ENCODE data around the gene CDH13. TPM values are rescaled to one million over a fixed set of nuclear protein-coding genes. Genes with fewer than 3 reads are reported as not detected.

CDH13 gene
- total RNA-seq, 2 donors from 2014 or later, result 2.9 TPM; not detected in 1

GRCh38 chr16:83270061-83270460 lies 643.3 kb downstream of the CDH13 start:
- Histone ChIP-seq H3K9me3 (no peaks in the 10 kb centered on the region), H3K36me3 (replicated peaks in 1 of 2; ENCODE audit: insufficient read depth in 1 of 2, low read depth in 2 of 2) (no peaks in the 10 kb centered on the region), H3K27me3 (no peaks in the 10 kb centered on the region), H3K4me1 (no peaks in the 10 kb centered on the region), H3K27ac (no peak overlapping the region), H3K4me3 (no peak overlapping the region)
- ATAC-seq, result no peak
- no peak for TF ChIP-seq POLR2A (IDR thresholded peaks at IDR 0.05)
- TF ChIP-seq, protein P1, sequence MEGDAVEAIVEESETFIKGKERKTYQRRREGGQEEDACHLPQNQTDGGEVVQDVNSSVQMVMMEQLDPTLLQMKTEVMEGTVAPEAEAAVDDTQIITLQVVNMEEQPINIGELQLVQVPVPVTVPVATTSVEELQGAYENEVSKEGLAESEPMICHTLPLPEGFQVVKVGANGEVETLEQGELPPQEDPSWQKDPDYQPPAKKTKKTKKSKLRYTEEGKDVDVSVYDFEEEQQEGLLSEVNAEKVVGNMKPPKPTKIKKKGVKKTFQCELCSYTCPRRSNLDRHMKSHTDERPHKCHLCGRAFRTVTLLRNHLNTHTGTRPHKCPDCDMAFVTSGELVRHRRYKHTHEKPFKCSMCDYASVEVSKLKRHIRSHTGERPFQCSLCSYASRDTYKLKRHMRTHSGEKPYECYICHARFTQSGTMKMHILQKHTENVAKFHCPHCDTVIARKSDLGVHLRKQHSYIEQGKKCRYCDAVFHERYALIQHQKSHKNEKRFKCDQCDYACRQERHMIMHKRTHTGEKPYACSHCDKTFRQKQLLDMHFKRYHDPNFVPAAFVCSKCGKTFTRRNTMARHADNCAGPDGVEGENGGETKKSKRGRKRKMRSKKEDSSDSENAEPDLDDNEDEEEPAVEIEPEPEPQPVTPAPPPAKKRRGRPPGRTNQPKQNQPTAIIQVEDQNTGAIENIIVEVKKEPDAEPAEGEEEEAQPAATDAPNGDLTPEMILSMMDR (IDR thresholded peaks at IDR 0.05), result no peak
- no peak for DNase-seq
- intact Hi-C loops (cut with DNase I), result no loop called here
- 51 to 61% methylated on average over 4 of the region's 4 CpGs for WGBS, 2 donors

DNA sequence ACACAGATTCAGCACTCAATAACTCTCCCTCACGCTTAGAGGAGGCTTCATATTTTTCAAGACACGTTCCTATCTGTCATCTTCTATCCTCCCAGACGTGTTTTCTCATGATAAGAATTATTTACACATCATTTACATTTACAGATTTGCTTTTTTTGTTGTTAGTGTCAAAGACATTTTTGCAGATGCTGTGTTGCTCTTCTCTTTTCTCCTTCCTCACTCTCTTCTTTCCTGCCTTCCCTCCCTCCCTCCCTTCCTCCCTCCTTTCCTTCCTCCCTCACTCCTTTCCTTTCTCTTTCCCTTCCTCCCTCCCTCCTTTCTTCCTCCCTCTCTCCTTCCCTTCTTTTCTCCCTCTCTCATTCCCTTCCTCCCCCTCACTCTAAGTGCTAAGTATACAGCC lies 643.9 kb downstream of the CDH13 start:
- DNase-seq (no peak), ATAC-seq (no peak)
- Histone ChIP-seq H3K4me3 (no peak overlapping the region), H3K27me3 (no peaks in the 10 kb centered on the region), H3K36me3 (replicated peaks in 1 of 2; ENCODE audit: insufficient read depth in 1 of 2, low read depth in 2 of 2) (no peaks in the 10 kb centered on the region), H3K27ac (no peak overlapping the region), H3K4me1 (no peaks in the 10 kb centered on the region), H3K9me3 (no peaks in the 10 kb centered on the region)
- TF ChIP-seq POLR2A (IDR thresholded peaks at IDR 0.05), result no peak
- TF ChIP-seq, protein P1 (IDR thresholded peaks at IDR 0.05), result no peak
- WGBS, 2 donors, result 22 to 23% methylated on average over 3 of the region's 3 CpGs
- intact Hi-C loops (cut with DNase I), result no loop called here

DNA sequence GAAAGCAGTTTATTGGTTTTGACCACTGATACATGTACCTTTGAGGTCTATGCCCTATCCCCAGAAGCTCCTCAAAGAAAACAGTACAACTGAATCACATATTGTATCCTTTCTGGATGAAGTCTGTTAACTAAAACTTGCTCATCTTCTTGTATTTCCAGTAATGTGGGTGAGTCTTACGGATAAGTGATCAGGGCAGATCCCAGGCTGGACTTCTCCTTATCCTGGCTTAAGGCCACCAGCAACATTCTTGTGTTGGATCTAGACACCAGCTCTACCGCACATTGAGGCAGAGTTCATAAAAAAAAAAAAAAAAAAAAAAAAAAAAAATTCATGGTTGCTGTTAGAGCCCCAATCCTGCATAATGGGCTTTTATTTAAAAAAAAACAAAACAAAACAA lies 644.4 kb downstream of the CDH13 start:
- Histone ChIP-seq H3K9me3 (no peaks in the 10 kb centered on the region), H3K4me3 (no peak overlapping the region), H3K36me3 (replicated peaks in 1 of 2; ENCODE audit: insufficient read depth in 1 of 2, low read depth in 2 of 2) (no peaks in the 10 kb centered on the region), H3K27ac (no peak overlapping the region), H3K4me1 (no peaks in the 10 kb centered on the region), H3K27me3 (no peaks in the 10 kb centered on the region)
- 34 to 42% methylated on average over 2 of the region's 2 CpGs for WGBS, 2 donors
- DNase-seq, result no peak
- TF ChIP-seq, protein P1 (IDR thresholded peaks at IDR 0.05), result no peak
- TF ChIP-seq POLR2A (IDR thresholded peaks at IDR 0.05), result no peak
- no peak for ATAC-seq
- intact Hi-C loops (cut with DNase I), result no loop called here

- no peak for DNase-seq
- 28 to 33% methylated on average over 5 of the region's 5 CpGs for WGBS, 2 donors
- H3K9me3 ChIP-seq, result no peaks in the 10 kb centered on the region
- H3K4me1 ChIP-seq, result no peaks in the 10 kb centered on the region
- H3K4me3 ChIP-seq, result no peak overlapping the region
- no peaks in the 10 kb centered on the region for H3K36me3 ChIP-seq (replicated peaks in 1 of 2; ENCODE audit: insufficient read depth in 1 of 2, low read depth in 2 of 2)
- no peaks in the 10 kb centered on the region for H3K27me3 ChIP-seq
- intact Hi-C loops (cut with DNase I), result no loop called here
- H3K27ac ChIP-seq, result no peak overlapping the region
- ATAC-seq, result no peak
- TF ChIP-seq, protein P1 (IDR thresholded peaks at IDR 0.05), result no peak
- TF ChIP-seq POLR2A (IDR thresholded peaks at IDR 0.05), result no peak
These were observed 645.3 kb downstream of the CDH13 start for GRCh38 chr16:83271970-83272575.

DNA sequence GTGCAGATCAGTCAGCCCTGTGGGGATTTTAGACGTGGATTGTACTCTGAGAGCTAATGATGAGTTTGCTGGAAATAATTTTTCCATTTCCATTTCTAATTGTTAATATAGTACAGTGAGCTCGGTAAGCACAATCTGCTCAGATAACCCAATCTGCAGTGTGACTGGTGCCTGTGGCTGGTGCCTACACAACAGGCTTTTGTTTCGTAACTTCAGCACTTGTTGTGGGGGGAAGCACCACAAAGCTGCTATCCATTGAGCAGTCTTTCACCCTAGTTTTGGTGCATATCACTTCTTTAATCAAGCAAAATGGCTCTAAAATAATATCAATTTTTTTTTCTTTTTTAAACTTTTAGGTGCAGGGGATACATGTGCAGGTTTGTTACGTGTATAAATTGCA lies 646.1 kb downstream of the CDH13 start:
- peaks cover 0 to under 1% of the 10 kb centered on the region in 2 donors for H3K27me3 ChIP-seq
- H3K4me3 ChIP-seq, result no peak overlapping the region
- no peak for TF ChIP-seq POLR2A (IDR thresholded peaks at IDR 0.05)
- TF ChIP-seq, protein P1 (IDR thresholded peaks at IDR 0.05), result no peak
- H3K36me3 ChIP-seq (replicated peaks in 1 of 2; ENCODE audit: insufficient read depth in 1 of 2, low read depth in 2 of 2), result no peaks in the 10 kb centered on the region
- H3K27ac ChIP-seq, result no peak overlapping the region
- DNase-seq (no peak), ATAC-seq (no peak)
- no peaks in the 10 kb centered on the region for H3K9me3 ChIP-seq
- intact Hi-C loops (cut with DNase I), result no loop called here
- WGBS, 2 donors, result 53 to 62% methylated on average over 4 of the region's 4 CpGs
- no peaks in the 10 kb centered on the region for H3K4me1 ChIP-seq

Measured in body of pancreas (tissue), 4 donors.